ENCODE data around the gene GRB2. TPM values are rescaled to one million over a fixed set of nuclear protein-coding genes. Genes with fewer than 3 reads are reported as not detected.

The GRB2 gene
- total and polyA plus RNA-seq, 2 donors (not counting 1 experiment from before 2014, with no cell fraction given): 114 to 219 TPM

- Histone ChIP-seq H3K36me3 (replicated peaks in 1 of 2; ENCODE audit: control extremely low read depth in 1 of 2, control insufficient read depth in 1 of 2, extremely low read depth in 1 of 2, insufficient read depth in 2 of 2, low read length in 1 of 2) (peaks cover 0 to 50% of the 10 kb centered on the region in 2 experiments), H3K9ac (ENCODE audit: low read length) (no peak overlapping the region), H3K79me2 (ENCODE audit: control insufficient read depth, insufficient read depth, low read length) (peaks cover 100% of the 10 kb centered on the region), H3K27me3 (replicated peaks in 1 of 4; ENCODE audit: control extremely low read depth in 1 of 4, control insufficient read depth in 3 of 4, insufficient read depth in 4 of 4, low read length in 3 of 4) (no peaks in the 10 kb centered on the region), H3K4me2 (replicated peaks; ENCODE audit: low read depth, low read length, poor library complexity, severe bottlenecking) (peak overlapping the region; percentile 33), H2AFZ (ENCODE audit: insufficient read depth, low read depth, low read length, poor library complexity, severe bottlenecking) (no peak overlapping the region), H3K4me3 (ENCODE audit: control extremely low read depth in 1 of 5, extremely low read depth in 1 of 5, insufficient read depth in 1 of 5, low read depth in 2 of 5, low read length in 4 of 5) (no peak overlapping the region), H3K9me3 (ENCODE audit: control extremely low read depth in 1 of 3, control insufficient read depth in 2 of 3, insufficient read depth in 1 of 3, low read length in 2 of 3) (peaks cover 0 to 2% (median 0%) of the 10 kb centered on the region in 3 donors), H3K27ac (ENCODE audit: low read length in 2 of 2) (peak overlapping the region; percentile 15 to 71), H3K4me1 (ENCODE audit: control insufficient read depth in 2 of 2, insufficient read depth in 2 of 2, low read length in 2 of 2) (peaks cover 72% of the 10 kb centered on the region in 2 donors), H4K20me1 (ENCODE audit: control insufficient read depth, insufficient read depth, low read length, poor library complexity, severe bottlenecking) (no peaks in the 10 kb centered on the region)
- no peak for TF ChIP-seq CTCF (IDR thresholded peaks at IDR 0.05)
- no peak for TF ChIP-seq EZH2 (IDR thresholded peaks at IDR 0.05; ENCODE audit: borderline replicate concordance, insufficient read depth, low read depth, low read length, poor library complexity, severe bottlenecking)
- no peaks in the 10 kb centered on the region for H3K27me3 Mint-ChIP-seq
- H3K27ac Mint-ChIP-seq: peak overlapping the region; percentile 68
- intact Hi-C loops (cut with micrococcal nuclease): loop anchor here (2.0 kb wide), 1 partner anchor 15 kb away; no protein-coding TSS in a partner anchor
- peaks cover 70% of the 10 kb centered on the region for H3K4me1 Mint-ChIP-seq
- ChIA-PET POLR2A (interaction anchor here (1.2 kb wide), 1 partner anchor 13 kb away, joined by 4 read pairs; no protein-coding TSS in a partner anchor), CTCF (interaction anchor here (1.7 kb wide), 1 partner anchor 8 kb away, joined by 5 read pairs; no protein-coding TSS in a partner anchor)
- peak; percentile 45 for ATAC-seq (ENCODE audit: low read depth)
- WGBS (ENCODE audit: insufficient coverage): no CpG with 5 or more reads among the region's 6 CpGs
- DNase-seq: peak; percentile 23
- H3K4me3 Mint-ChIP-seq: peak overlapping the region; percentile 16
- no peaks in the 10 kb centered on the region for H3K9me3 Mint-ChIP-seq (ENCODE audit: insufficient read depth)
Observed at GRCh38 chr17:75331671-75332070, 73.8 kb downstream of the GRB2 start.

- H3K4me3 Mint-ChIP-seq: no peak overlapping the region
- Histone ChIP-seq H3K4me2 (replicated peaks; ENCODE audit: low read depth, low read length, poor library complexity, severe bottlenecking) (peak overlapping the region; percentile 8), H3K79me2 (ENCODE audit: control insufficient read depth, insufficient read depth, low read length) (peaks cover 100% of the 10 kb centered on the region), H3K4me1 (ENCODE audit: control insufficient read depth in 2 of 2, insufficient read depth in 2 of 2, low read length in 2 of 2) (peaks cover 75 to 76% of the 10 kb centered on the region in 2 donors), H3K27ac (ENCODE audit: low read length in 2 of 2) (peak overlapping the region in 1 of 2 donors; percentile 71), H3K9me3 (ENCODE audit: control extremely low read depth in 1 of 3, control insufficient read depth in 2 of 3, insufficient read depth in 1 of 3, low read length in 2 of 3) (peaks cover 0 to 2% (median 0%) of the 10 kb centered on the region in 3 donors), H3K27me3 (replicated peaks in 1 of 4; ENCODE audit: control extremely low read depth in 1 of 4, control insufficient read depth in 3 of 4, insufficient read depth in 4 of 4, low read length in 3 of 4) (no peaks in the 10 kb centered on the region), H3K36me3 (replicated peaks in 1 of 2; ENCODE audit: control extremely low read depth in 1 of 2, control insufficient read depth in 1 of 2, extremely low read depth in 1 of 2, insufficient read depth in 2 of 2, low read length in 1 of 2) (peaks cover 0 to 59% of the 10 kb centered on the region in 2 experiments), H2AFZ (ENCODE audit: insufficient read depth, low read depth, low read length, poor library complexity, severe bottlenecking) (no peak overlapping the region), H4K20me1 (ENCODE audit: control insufficient read depth, insufficient read depth, low read length, poor library complexity, severe bottlenecking) (no peaks in the 10 kb centered on the region), H3K4me3 (ENCODE audit: control extremely low read depth in 1 of 5, extremely low read depth in 1 of 5, insufficient read depth in 1 of 5, low read depth in 2 of 5, low read length in 4 of 5) (no peak overlapping the region), H3K9ac (ENCODE audit: low read length) (no peak overlapping the region)
- peak overlapping the region; percentile 59 for H3K27ac Mint-ChIP-seq
- no peak for ATAC-seq (ENCODE audit: low read depth)
- no peaks in the 10 kb centered on the region for H3K27me3 Mint-ChIP-seq
- intact Hi-C loops (cut with micrococcal nuclease): no loop called here
- POLR2A ChIA-PET: interaction anchor here (0.6 to 1.5 kb wide), 2 partner anchors 17 to 20 kb away, joined by 3 read pairs; no protein-coding TSS in a partner anchor
- CTCF ChIA-PET: interaction anchor here (1.2 to 15.8 kb wide), 6 partner anchors 14 to 84 kb away, joined by 3 to 264 read pairs (median 8); partner anchors contain the start of gene SLC25A19
- no peak for DNase-seq
- TF ChIP-seq EZH2 (IDR thresholded peaks at IDR 0.05; ENCODE audit: borderline replicate concordance, insufficient read depth, low read depth, low read length, poor library complexity, severe bottlenecking) (no peak), CTCF (IDR thresholded peaks at IDR 0.05) (no peak)
- no peaks in the 10 kb centered on the region for H3K9me3 Mint-ChIP-seq (ENCODE audit: insufficient read depth)
- H3K4me1 Mint-ChIP-seq: peaks cover 73% of the 10 kb centered on the region
- no CpG with 5 or more reads among the region's 2 CpGs for WGBS (ENCODE audit: insufficient coverage)
Observed at GRCh38 chr17:75327757-75328156, 77.7 kb downstream of the GRB2 start.

Data from B cell (primary cell).